ENCODE measurements around the gene PLA2G4B.

Gene PLA2G4B

GRCh38 chr15:41838400-41838897 lies at the start of gene PLA2G4B:
Gene PLA2G4B, plus strand, starts transcription at chr15:41838847. Its CDS starts 67 bp downstream, at chr15:41838914.
- Histone ChIP-seq H3K4me3 (IDR thresholded peaks at IDR 0.05; ENCODE audit: insufficient read depth, low read depth, low read length) (no peak within 1 kb of the TSS), H2AFZ (ENCODE audit: low read depth) (no peak within 1 kb of the TSS), H3K4me2 (no peak within 1 kb of the TSS), H3K79me2 (ENCODE audit: insufficient read depth, low read depth) (no peaks in the 10 kb centered on the region), H3K36me3 (ENCODE audit: insufficient read depth) (no peaks in the 10 kb centered on the region), H3K27ac (no peak within 1 kb of the TSS), H4K20me1 (ENCODE audit: insufficient read depth) (no peaks in the 10 kb centered on the region), H3K4me1 (ENCODE audit: low read depth, poor library complexity, severe bottlenecking) (no peaks in the 10 kb centered on the region), H3K9ac (no peak within 1 kb of the TSS), H3K27me3 (ENCODE audit: insufficient read depth, low read depth) (no peaks in the 10 kb centered on the region)
- no peak for TF ChIP-seq CTCF (conservative IDR thresholded peaks at IDR 0.05; ENCODE audit: low read depth, low read length)

GRCh38 chr15:41789236-41789635 lies 49.4 kb upstream of the PLA2G4B start:
- no peaks in the 10 kb centered on the region for H4K20me1 ChIP-seq (ENCODE audit: insufficient read depth)

GRCh38 chr15:41789662-41790061 lies 49.0 kb upstream of the PLA2G4B start:
- Histone ChIP-seq H3K4me3 (IDR thresholded peaks at IDR 0.05; ENCODE audit: insufficient read depth, low read depth, low read length) (no peak overlapping the region), H3K36me3 (ENCODE audit: insufficient read depth) (no peaks in the 10 kb centered on the region), H3K79me2 (ENCODE audit: insufficient read depth, low read depth) (0 out of 2 replicates have a peak, but pooled peaks cover 6% of the 10 kb centered on the region), H2AFZ (ENCODE audit: low read depth) (no peak overlapping the region), H3K9ac (no peak overlapping the region), H3K4me2 (no peak overlapping the region), H3K27me3 (ENCODE audit: insufficient read depth, low read depth) (no peaks in the 10 kb centered on the region), H4K20me1 (ENCODE audit: insufficient read depth) (no peaks in the 10 kb centered on the region), H3K27ac (no peak overlapping the region), H3K4me1 (ENCODE audit: low read depth, poor library complexity, severe bottlenecking) (peaks cover 18% of the 10 kb centered on the region)
- TF ChIP-seq CTCF (conservative IDR thresholded peaks at IDR 0.05; ENCODE audit: low read depth, low read length) = no peak

More at GRCh38 chr15:41789236-41789635, 49.4 kb upstream of the PLA2G4B start:
- peaks cover 18% of the 10 kb centered on the region for H3K4me1 ChIP-seq (ENCODE audit: low read depth, poor library complexity, severe bottlenecking)
- no peak overlapping the region for H3K9ac ChIP-seq
- H3K36me3 ChIP-seq (ENCODE audit: insufficient read depth) = no peaks in the 10 kb centered on the region
- no peak overlapping the region for H2AFZ ChIP-seq (ENCODE audit: low read depth)
- TF ChIP-seq CTCF (conservative IDR thresholded peaks at IDR 0.05; ENCODE audit: low read depth, low read length) = no peak
- H3K4me2 ChIP-seq = no peak overlapping the region
- H3K4me3 ChIP-seq (IDR thresholded peaks at IDR 0.05; ENCODE audit: insufficient read depth, low read depth, low read length) = no peak overlapping the region
- no peak overlapping the region for H3K27ac ChIP-seq
- 0 out of 2 replicates have a peak, but pooled peaks cover 6% of the 10 kb centered on the region for H3K79me2 ChIP-seq (ENCODE audit: insufficient read depth, low read depth)
- no peaks in the 10 kb centered on the region for H3K27me3 ChIP-seq (ENCODE audit: insufficient read depth, low read depth)

- no peak overlapping the region for H3K4me3 ChIP-seq (IDR thresholded peaks at IDR 0.05; ENCODE audit: insufficient read depth, low read depth, low read length)
- H3K27ac ChIP-seq = no peak overlapping the region
- H3K36me3 ChIP-seq (ENCODE audit: insufficient read depth) = no peaks in the 10 kb centered on the region
- TF ChIP-seq CTCF (conservative IDR thresholded peaks at IDR 0.05; ENCODE audit: low read depth, low read length) = no peak
- H3K4me1 ChIP-seq (ENCODE audit: low read depth, poor library complexity, severe bottlenecking) = peaks cover 18% of the 10 kb centered on the region
- no peaks in the 10 kb centered on the region for H4K20me1 ChIP-seq (ENCODE audit: insufficient read depth)
- 0 out of 2 replicates have a peak, but pooled peaks cover 4% of the 10 kb centered on the region for H3K79me2 ChIP-seq (ENCODE audit: insufficient read depth, low read depth)
- H3K9ac ChIP-seq = no peak overlapping the region
- no peak overlapping the region for H2AFZ ChIP-seq (ENCODE audit: low read depth)
- no peak overlapping the region for H3K4me2 ChIP-seq
- no peaks in the 10 kb centered on the region for H3K27me3 ChIP-seq (ENCODE audit: insufficient read depth, low read depth)
Observed at GRCh38 chr15:41790169-41790568, 48.5 kb upstream of the PLA2G4B start.
